ENCODE data around the gene LEF1. TPM values are rescaled to one million over a fixed set of nuclear protein-coding genes. Genes with fewer than 3 reads are reported as not detected.

LEF1 gene
- total RNA-seq, 5 donors from 2014 or later (not counting 1 experiment from before 2014, with no cell fraction given) = 412 to 776 (median 500) TPM

DNA sequence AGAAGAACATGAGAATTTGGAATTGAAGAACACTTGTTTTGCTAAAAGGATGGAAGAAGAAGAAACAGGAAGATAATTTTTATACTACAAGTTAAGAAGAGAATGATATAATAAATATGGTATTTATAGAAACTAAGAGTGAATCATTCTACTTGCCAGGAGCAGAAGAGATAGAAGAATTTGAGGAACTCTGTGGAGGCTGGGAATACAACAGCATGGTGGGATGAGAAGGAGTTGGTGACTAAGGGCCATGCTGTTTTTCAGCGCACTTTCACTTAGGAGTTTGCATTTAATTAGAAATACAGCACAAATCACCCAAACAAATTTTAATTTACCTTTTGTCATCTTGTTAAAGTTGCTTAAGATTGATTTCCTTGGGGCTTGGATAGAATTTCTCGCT is 158.6 kb downstream of the LEF1 start:
- POLR2A ChIA-PET = interaction anchor here in 1 of 2 donors (0.6 kb wide), 1 partner anchor 20 kb away, joined by 4 read pairs; no protein-coding TSS in a partner anchor
- H3K36me3 ChIP-seq (ENCODE audit: control insufficient read depth in 2 of 2, extremely low read depth in 1 of 2, insufficient read depth in 1 of 2, low read length in 1 of 2) = peaks cover 0 to 6% of the 10 kb centered on the region in 2 donors
- H3K4me1 Mint-ChIP-seq = peaks cover 0 to 17% (median 9%) of the 10 kb centered on the region in 3 donors
- H3K4me3 Mint-ChIP-seq = no peak overlapping the region
- H3K36me3 Mint-ChIP-seq = peaks cover 34% of the 10 kb centered on the region
- H3K9me3 ChIP-seq = no peaks in the 10 kb centered on the region
- CTCF ChIA-PET = interaction anchor here in 1 of 2 donors (0.7 kb wide), 1 partner anchor 80 kb away, joined by 6 read pairs; no protein-coding TSS in a partner anchor
- no peak overlapping the region for H3K27ac Mint-ChIP-seq
- no peak overlapping the region for H3K4me3 ChIP-seq (ENCODE audit: control insufficient read depth in 1 of 2, extremely low read depth in 1 of 2, low read length in 1 of 2)
- DNase-seq = no peak
- H3K27me3 ChIP-seq (replicated peaks in 1 of 2; ENCODE audit: control insufficient read depth in 2 of 2, extremely low read depth in 1 of 2, insufficient read depth in 2 of 2, low read length in 1 of 2) = no peaks in the 10 kb centered on the region
- H3K4me1 ChIP-seq (ENCODE audit: control insufficient read depth in 1 of 2, extremely low read depth in 1 of 2, insufficient read depth in 2 of 2, low read length in 2 of 2) = peaks cover 0 to 3% of the 10 kb centered on the region in 2 experiments
- no CpG with 5 or more reads among the region's 2 CpGs for WGBS (ENCODE audit: insufficient coverage)
- H3K27ac ChIP-seq (ENCODE audit: low read length) = no peak overlapping the region
- no peak for ATAC-seq (replicated peaks in 1 of 4)
- no peaks in the 10 kb centered on the region for H3K27me3 Mint-ChIP-seq
- H3K9me3 Mint-ChIP-seq = no peaks in the 10 kb centered on the region

DNA sequence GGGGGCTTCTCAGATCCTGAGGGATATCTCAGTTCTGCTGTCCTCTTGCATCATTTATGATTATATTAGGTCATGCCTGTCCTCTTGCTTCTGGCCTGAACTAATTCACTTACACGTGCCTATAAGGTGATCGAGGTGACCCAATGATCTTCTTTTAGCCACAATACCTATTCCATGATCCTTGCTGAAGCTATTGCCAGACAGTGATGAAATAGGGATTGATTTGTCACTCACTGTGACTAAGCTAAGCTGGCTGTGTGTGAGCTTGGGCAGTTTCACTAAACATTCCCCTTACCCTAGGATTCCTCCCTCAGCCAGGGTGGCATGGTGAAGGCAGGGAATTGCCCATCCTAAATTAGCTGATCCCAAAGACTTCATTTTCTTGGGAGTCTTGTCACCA is 160.0 kb downstream of the LEF1 start:
- no peak overlapping the region for H3K4me3 ChIP-seq (ENCODE audit: control insufficient read depth in 1 of 2, extremely low read depth in 1 of 2, low read length in 1 of 2)
- POLR2A ChIA-PET = interaction anchor here in 1 of 2 donors (0.5 kb wide), 1 partner anchor 756 kb away, joined by 3 read pairs; no protein-coding TSS in a partner anchor
- Mint-ChIP-seq H3K27ac (no peak overlapping the region), H3K4me1 (peaks cover 11 to 29% (median 20%) of the 10 kb centered on the region in 3 donors), H3K36me3 (peaks cover 23% of the 10 kb centered on the region), H3K4me3 (no peak overlapping the region), H3K27me3 (no peaks in the 10 kb centered on the region), H3K9me3 (no peaks in the 10 kb centered on the region)
- peaks cover 8 to 11% of the 10 kb centered on the region in 2 experiments for H3K4me1 ChIP-seq (ENCODE audit: control insufficient read depth in 1 of 2, extremely low read depth in 1 of 2, insufficient read depth in 2 of 2, low read length in 2 of 2)
- H3K36me3 ChIP-seq (ENCODE audit: control insufficient read depth in 2 of 2, extremely low read depth in 1 of 2, insufficient read depth in 1 of 2, low read length in 1 of 2) = peaks cover 0 to 6% of the 10 kb centered on the region in 2 donors
- no peak for ATAC-seq (replicated peaks in 1 of 4)
- no peak overlapping the region for H3K27ac ChIP-seq (ENCODE audit: low read length)
- DNase-seq = no peak
- CTCF ChIA-PET = no interaction called here
- no peaks in the 10 kb centered on the region for H3K9me3 ChIP-seq
- no peaks in the 10 kb centered on the region for H3K27me3 ChIP-seq (replicated peaks in 1 of 2; ENCODE audit: control insufficient read depth in 2 of 2, extremely low read depth in 1 of 2, insufficient read depth in 2 of 2, low read length in 1 of 2)
- no CpG with 5 or more reads among the region's 2 CpGs for WGBS (ENCODE audit: insufficient coverage)

DNA sequence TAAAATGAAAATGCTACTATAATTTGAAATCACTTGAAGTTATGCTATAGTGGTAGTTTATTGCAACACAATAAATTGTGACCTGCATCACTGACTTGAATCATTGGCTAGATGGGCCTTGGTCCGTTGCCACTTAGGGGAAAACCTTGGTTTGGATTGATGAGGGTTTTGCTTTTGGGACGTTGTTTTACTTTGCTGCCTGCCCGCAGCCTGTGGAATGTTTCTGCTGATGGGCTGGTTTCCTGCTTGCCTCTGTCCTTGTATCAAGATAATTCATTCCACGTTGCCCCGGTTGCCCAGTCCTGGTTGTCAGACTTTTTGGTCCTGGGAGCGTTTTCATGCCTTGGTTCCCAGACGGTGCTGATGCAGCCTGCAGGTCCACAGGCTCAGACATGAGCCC is 160.7 kb downstream of the LEF1 start:
- Mint-ChIP-seq H3K9me3 (no peaks in the 10 kb centered on the region), H3K27ac (no peak overlapping the region), H3K4me1 (peaks cover 18 to 37% (median 27%) of the 10 kb centered on the region in 3 donors), H3K27me3 (no peaks in the 10 kb centered on the region), H3K36me3 (peaks cover 23% of the 10 kb centered on the region), H3K4me3 (no peak overlapping the region)
- CTCF ChIA-PET = no interaction called here
- no peak overlapping the region for H3K4me3 ChIP-seq (ENCODE audit: control insufficient read depth in 1 of 2, extremely low read depth in 1 of 2, low read length in 1 of 2)
- DNase-seq (no peak), ATAC-seq (replicated peaks in 1 of 4) (no peak)
- no peak overlapping the region for H3K27ac ChIP-seq (ENCODE audit: low read length)
- WGBS (ENCODE audit: insufficient coverage) = 95% methylated on average over 7 of the region's 7 CpGs
- H3K4me1 ChIP-seq (ENCODE audit: control insufficient read depth in 1 of 2, extremely low read depth in 1 of 2, insufficient read depth in 2 of 2, low read length in 2 of 2) = peaks cover 10 to 16% of the 10 kb centered on the region in 2 experiments
- H3K27me3 ChIP-seq (replicated peaks in 1 of 2; ENCODE audit: control insufficient read depth in 2 of 2, extremely low read depth in 1 of 2, insufficient read depth in 2 of 2, low read length in 1 of 2) = no peaks in the 10 kb centered on the region
- POLR2A ChIA-PET = no interaction called here
- no peaks in the 10 kb centered on the region for H3K9me3 ChIP-seq
- H3K36me3 ChIP-seq (ENCODE audit: control insufficient read depth in 2 of 2, extremely low read depth in 1 of 2, insufficient read depth in 1 of 2, low read length in 1 of 2) = peaks cover 0 to 6% of the 10 kb centered on the region in 2 donors

DNA sequence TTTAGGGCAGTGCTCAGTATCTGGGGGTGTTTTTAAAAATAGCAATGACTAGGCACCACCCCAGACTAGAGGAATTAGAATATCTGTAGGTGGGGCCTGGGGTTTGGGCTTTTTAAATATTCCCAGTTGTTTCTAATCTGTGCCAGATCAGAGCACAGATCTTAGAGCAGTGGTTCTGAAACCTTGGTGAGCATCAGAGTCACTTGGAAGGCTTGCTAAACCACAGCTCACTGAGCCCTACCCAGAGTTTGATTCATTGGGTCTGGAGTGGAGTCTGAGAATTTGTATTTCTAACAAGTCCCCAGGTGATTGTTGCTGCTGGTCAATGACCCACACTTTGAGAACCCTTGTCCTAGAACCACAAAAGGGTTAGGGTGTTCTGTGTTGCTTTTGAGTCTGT is 162.4 kb downstream of the LEF1 start:
- Histone ChIP-seq H3K4me3 (ENCODE audit: control insufficient read depth in 1 of 2, extremely low read depth in 1 of 2, low read length in 1 of 2) (no peak overlapping the region), H3K27ac (ENCODE audit: low read length) (no peak overlapping the region), H3K9me3 (no peaks in the 10 kb centered on the region), H3K27me3 (replicated peaks in 1 of 2; ENCODE audit: control insufficient read depth in 2 of 2, extremely low read depth in 1 of 2, insufficient read depth in 2 of 2, low read length in 1 of 2) (no peaks in the 10 kb centered on the region), H3K4me1 (ENCODE audit: control insufficient read depth in 1 of 2, extremely low read depth in 1 of 2, insufficient read depth in 2 of 2, low read length in 2 of 2) (peaks cover 10 to 16% of the 10 kb centered on the region in 2 experiments), H3K36me3 (ENCODE audit: control insufficient read depth in 2 of 2, extremely low read depth in 1 of 2, insufficient read depth in 1 of 2, low read length in 1 of 2) (peaks cover 0 to 5% of the 10 kb centered on the region in 2 donors)
- ATAC-seq (replicated peaks in 1 of 4) (no peak), DNase-seq (no peak)
- H3K4me3 Mint-ChIP-seq = no peak overlapping the region
- ChIA-PET POLR2A (no interaction called here), CTCF (no interaction called here)
- no peaks in the 10 kb centered on the region for H3K27me3 Mint-ChIP-seq
- H3K4me1 Mint-ChIP-seq = peaks cover 24 to 44% (median 31%) of the 10 kb centered on the region in 3 donors
- peaks cover 15% of the 10 kb centered on the region for H3K36me3 Mint-ChIP-seq
- H3K27ac Mint-ChIP-seq = no peak overlapping the region
- no peaks in the 10 kb centered on the region for H3K9me3 Mint-ChIP-seq

DNA sequence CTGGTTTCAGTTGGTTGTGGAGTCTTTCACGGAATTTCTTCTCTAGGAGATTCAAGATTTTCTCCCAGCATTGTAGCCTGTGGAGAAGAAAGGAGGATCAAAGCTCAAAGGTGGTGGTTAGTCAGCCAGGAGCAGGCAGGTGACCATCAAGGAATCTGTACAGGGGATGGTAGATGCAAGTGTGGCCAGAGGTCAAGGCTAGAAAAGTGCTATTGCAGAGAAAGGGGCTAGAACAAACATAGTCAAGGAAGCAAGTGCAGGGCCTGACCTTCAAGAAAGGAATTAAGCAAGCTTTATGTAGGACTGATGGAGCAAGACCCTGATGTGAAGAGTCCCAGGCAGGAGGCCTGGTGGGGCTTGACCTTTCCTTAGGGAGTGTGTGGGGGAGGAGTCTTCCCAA is 162.9 kb downstream of the LEF1 start:
- no peak for ATAC-seq (replicated peaks in 1 of 4)
- no peak for DNase-seq
- POLR2A ChIA-PET = no interaction called here
- Mint-ChIP-seq H3K27me3 (no peaks in the 10 kb centered on the region), H3K9me3 (no peaks in the 10 kb centered on the region), H3K36me3 (peaks cover 15% of the 10 kb centered on the region), H3K4me3 (no peak overlapping the region), H3K4me1 (peaks cover 24 to 47% (median 31%) of the 10 kb centered on the region in 3 donors), H3K27ac (no peak overlapping the region)
- peaks cover 0 to 3% of the 10 kb centered on the region in 2 donors for H3K36me3 ChIP-seq (ENCODE audit: control insufficient read depth in 2 of 2, extremely low read depth in 1 of 2, insufficient read depth in 1 of 2, low read length in 1 of 2)
- H3K4me3 ChIP-seq (ENCODE audit: control insufficient read depth in 1 of 2, extremely low read depth in 1 of 2, low read length in 1 of 2) = no peak overlapping the region
- CTCF ChIA-PET = no interaction called here
- no peak overlapping the region for H3K27ac ChIP-seq (ENCODE audit: low read length)
- 100% methylated on average over 1 of the region's 1 CpG for WGBS (ENCODE audit: insufficient coverage)
- H3K27me3 ChIP-seq (replicated peaks in 1 of 2; ENCODE audit: control insufficient read depth in 2 of 2, extremely low read depth in 1 of 2, insufficient read depth in 2 of 2, low read length in 1 of 2) = no peaks in the 10 kb centered on the region
- peaks cover 10 to 16% of the 10 kb centered on the region in 2 experiments for H3K4me1 ChIP-seq (ENCODE audit: control insufficient read depth in 1 of 2, extremely low read depth in 1 of 2, insufficient read depth in 2 of 2, low read length in 2 of 2)
- H3K9me3 ChIP-seq = no peaks in the 10 kb centered on the region

DNA sequence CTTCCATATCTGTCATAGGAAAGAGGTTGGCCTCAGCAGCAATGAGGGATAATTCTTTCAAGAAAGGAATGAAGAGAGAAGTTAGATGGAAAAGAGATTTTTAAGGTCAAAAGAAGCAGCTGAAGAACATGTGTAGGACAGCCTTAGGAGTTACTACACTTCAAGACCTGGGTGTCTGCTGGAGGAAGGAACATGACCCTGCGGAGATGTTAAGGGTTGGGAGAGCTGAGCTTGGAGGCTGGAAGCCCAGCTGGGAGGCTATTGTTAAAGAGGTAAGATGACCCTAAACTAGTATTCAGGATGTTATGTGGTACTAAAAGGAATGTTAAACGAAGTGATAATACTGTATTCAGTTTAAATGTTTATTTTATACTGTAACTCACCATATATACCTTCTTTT is 164.1 kb downstream of the LEF1 start:
- H3K9me3 ChIP-seq = no peaks in the 10 kb centered on the region
- no peak overlapping the region for H3K27ac ChIP-seq (ENCODE audit: low read length)
- H3K36me3 ChIP-seq (ENCODE audit: control insufficient read depth in 2 of 2, extremely low read depth in 1 of 2, insufficient read depth in 1 of 2, low read length in 1 of 2) = no peaks in the 10 kb centered on the region
- 100% methylated on average over 1 of the region's 2 CpGs for WGBS (ENCODE audit: insufficient coverage)
- no peak overlapping the region for H3K4me3 ChIP-seq (ENCODE audit: control insufficient read depth in 1 of 2, extremely low read depth in 1 of 2, low read length in 1 of 2)
- no peak overlapping the region for H3K27ac Mint-ChIP-seq
- DNase-seq (no peak), ATAC-seq (replicated peaks in 1 of 4) (no peak)
- H3K4me1 Mint-ChIP-seq = peaks cover 24 to 59% (median 37%) of the 10 kb centered on the region in 3 donors
- POLR2A ChIA-PET = interaction anchor here in 1 of 2 donors (0.5 to 0.8 kb wide), 2 partner anchors 11 to 615 kb away, joined by 3 read pairs; partner anchors contain the start of gene RPL34
- CTCF ChIA-PET = interaction anchor here in 1 of 2 donors (0.9 kb wide), 1 partner anchor 10 kb away, joined by 3 read pairs; no protein-coding TSS in a partner anchor
- H3K27me3 Mint-ChIP-seq = no peaks in the 10 kb centered on the region
- H3K4me1 ChIP-seq (ENCODE audit: control insufficient read depth in 1 of 2, extremely low read depth in 1 of 2, insufficient read depth in 2 of 2, low read length in 2 of 2) = peaks cover 10 to 16% of the 10 kb centered on the region in 2 experiments
- peak overlapping the region in 1 of 3 donors; percentile 61 for H3K4me3 Mint-ChIP-seq
- peaks cover 20% of the 10 kb centered on the region for H3K36me3 Mint-ChIP-seq
- H3K27me3 ChIP-seq (replicated peaks in 1 of 2; ENCODE audit: control insufficient read depth in 2 of 2, extremely low read depth in 1 of 2, insufficient read depth in 2 of 2, low read length in 1 of 2) = no peaks in the 10 kb centered on the region
- H3K9me3 Mint-ChIP-seq = no peaks in the 10 kb centered on the region

Data from T-cell (primary cell).